PC-3 (cell line): Measurements from ENCODE around the gene YJEFN3. TPM values are rescaled to one million over a fixed set of nuclear protein-coding genes. Genes with fewer than 3 reads are reported as not detected.

Source experiments
- ATAC-seq: fragments of 200-7000 bp; cut with Tn5 transposase; 2 replicates; pipeline ENCODE4 v1.9.1; 2020; ENCODE audit warnings: mild to moderate bottlenecking, moderate library complexity
- BruUV-seq: library from RNA; stranded (reverse); fragments of 400-500 nt; replicated peaks from 2 replicates; lab custom pipeline; 2021; lab: Mats Ljungman, UMichigan
- CTCF ChIA-PET: fragments of 300-600 bp; sonication (Branson Sonifier 250); formaldehyde crosslinking; loops from one replicate; lab custom pipeline; 2022; ENCODE audit warnings: antibody characterized with exemption; lab: Charles Lee
- POLR2A ChIA-PET: fragments of 300-600 bp; sonication (Branson Sonifier 250); formaldehyde crosslinking; loops from one replicate; lab custom pipeline; 2022; ENCODE audit warnings: antibody characterized with exemption; ENCODE audit not compliant: unreplicated experiment; lab: Charles Lee
- DNase-seq: peaks from one replicate; pipeline ENCODE4 v3.0.0-alpha.2; 2015
- H2AFZ ChIP-seq: fragments of 300-600 bp; sonication (generic); 2 replicates; pipeline ENCODE4 v1.6.0; 2016; ENCODE audit warnings: antibody characterized with exemption, low read length
- H3F3A ChIP-seq: fragments of 300-600 bp; sonication (generic); one replicate; pipeline ENCODE4 v1.6.0; 2017; ENCODE audit warnings: antibody characterized with exemption, low read length, control low read depth, mild to moderate bottlenecking; ENCODE audit not compliant: unreplicated experiment
- H3K27ac ChIP-seq: fragments of 300-600 bp; sonication (generic); 2 replicates; pipeline ENCODE4 v1.5.1; 2016; ENCODE audit warnings: mild to moderate bottlenecking, low read length
- H3K27me3 ChIP-seq: fragments of 300-600 bp; sonication (generic); 2 replicates; pipeline ENCODE4 v1.6.1; 2016; ENCODE audit warnings: low read length, mixed read lengths
- H3K36me3 ChIP-seq: fragments of 300-600 bp; sonication (generic); 2 replicates; pipeline ENCODE4 v1.6.1; 2016; ENCODE audit warnings: low read depth, mixed run types, low read length, mixed read lengths
- H3K4me1 ChIP-seq: fragments of 300-600 bp; sonication (generic); 2 replicates; pipeline ENCODE4 v1.5.1; 2016; ENCODE audit warnings: low read length; ENCODE audit not compliant: insufficient read depth
- H3K4me2 ChIP-seq: fragments of 300-600 bp; sonication (generic); 2 replicates; pipeline ENCODE4 v1.6.0; 2016; ENCODE audit warnings: low read length
- H3K4me3 ChIP-seq: fragments of 300-600 bp; sonication (generic); 2 replicates; pipeline ENCODE4 v1.5.1; 2016; ENCODE audit warnings: mild to moderate bottlenecking, low read length, mixed read lengths
- H3K79me2 ChIP-seq: fragments of 300-600 bp; sonication (generic); 2 replicates; pipeline ENCODE4 v1.6.1; 2017; ENCODE audit warnings: low read length, mixed read lengths
- H3K9ac ChIP-seq: fragments of 300-600 bp; sonication (generic); 2 replicates; pipeline ENCODE4 v1.6.0; 2016; ENCODE audit warnings: mild to moderate bottlenecking, low read length
- H3K9me2 ChIP-seq: fragments of 300-600 bp; sonication (generic); replicated peaks from 2 replicates; pipeline ENCODE4 v1.6.1; 2016; ENCODE audit warnings: mixed run types, low read length, mixed read lengths
- H3K9me3 ChIP-seq: fragments of 300-600 bp; sonication (generic); 2 replicates; pipeline ENCODE4 v1.6.1; 2016; ENCODE audit warnings: low read length, mixed read lengths
- H4K20me1 ChIP-seq: fragments of 300-600 bp; sonication (generic); 2 replicates; pipeline ENCODE4 v1.6.1; 2016; ENCODE audit warnings: low read length, mixed read lengths
- EZH2 ChIP-seq: fragments of 300-600 bp; sonication (generic); IDR thresholded peaks from one replicate; pipeline ENCODE4 v1.6.1; 2017; ENCODE audit warnings: antibody characterized with exemption, mild to moderate bottlenecking, low read length; ENCODE audit not compliant: unreplicated experiment
- EZH2phosphoT487 ChIP-seq: fragments of 300-600 bp; sonication (generic); IDR thresholded peaks from 2 replicates; pipeline ENCODE4 v1.6.1; 2018; ENCODE audit warnings: mild to moderate bottlenecking, antibody characterized with exemption, low read length, borderline replicate concordance
- intact Hi-C: fragments of 100-400 bp; cut with micrococcal nuclease; formaldehyde crosslinking; loops from 2 replicates; pipeline ENCODE4 v1.9.0; 2023
- total RNA-seq: library from RNA; depleted of rRNA; stranded (reverse); fragments of >200 nt; gene quantifications from 2 replicates; pipeline ENCODE4 v1.2.3, GENCODE V29; 2014
- TF ChIP-seq, protein P1 (sequence below): fragments of 300-600 bp; sonication (generic); conservative IDR thresholded peaks from 2 replicates; pipeline ENCODE4 v1.5.1; 2017; ENCODE audit warnings: antibody characterized with exemption, low read depth, mild to moderate bottlenecking, low read length

Gene YJEFN3
- total RNA-seq, 1 experiment from 2014 or later, result 8.1 TPM

DNA sequence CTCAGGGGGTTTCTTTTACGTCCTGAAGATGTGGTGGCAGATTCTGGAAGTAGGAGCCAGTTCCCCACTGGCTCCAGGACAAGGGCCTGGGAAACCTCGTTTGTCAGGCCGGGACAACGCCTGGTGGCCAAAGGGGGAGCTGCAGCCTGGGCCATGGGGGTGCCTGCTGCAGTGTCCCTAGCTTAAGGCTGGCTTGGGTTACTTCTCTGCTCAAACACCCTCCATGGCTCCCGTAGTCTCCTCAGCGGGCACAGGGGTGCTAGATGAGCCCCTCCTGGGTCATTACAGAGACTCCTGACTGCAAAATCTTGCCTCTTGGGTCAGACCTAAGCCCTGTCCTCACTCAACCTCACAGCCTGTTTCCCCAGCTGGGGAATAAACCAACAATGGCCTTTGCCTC, 24.1 kb downstream of the YJEFN3 start:
- no peaks in the 10 kb centered on the region for H3F3A ChIP-seq
- no peaks in the 10 kb centered on the region for H3K4me1 ChIP-seq
- ChIA-PET POLR2A (interaction anchor here (1.3 kb wide), 1 partner anchor 11 kb away, joined by 3 read pairs; no protein-coding TSS in a partner anchor), CTCF (interaction anchor here (0.6 to 1.3 kb wide), 4 partner anchors 12 to 258 kb away, joined by 3 to 4 read pairs (median 4); no protein-coding TSS in a partner anchor)
- no peaks in the 10 kb centered on the region for H3K9me3 ChIP-seq
- DNase-seq (peak; percentile 45), ATAC-seq (peak; percentile 77)
- no peaks in the 10 kb centered on the region for H4K20me1 ChIP-seq
- TF ChIP-seq EZH2 (no peak), EZH2phosphoT487 (no peak)
- TF ChIP-seq, protein P1, sequence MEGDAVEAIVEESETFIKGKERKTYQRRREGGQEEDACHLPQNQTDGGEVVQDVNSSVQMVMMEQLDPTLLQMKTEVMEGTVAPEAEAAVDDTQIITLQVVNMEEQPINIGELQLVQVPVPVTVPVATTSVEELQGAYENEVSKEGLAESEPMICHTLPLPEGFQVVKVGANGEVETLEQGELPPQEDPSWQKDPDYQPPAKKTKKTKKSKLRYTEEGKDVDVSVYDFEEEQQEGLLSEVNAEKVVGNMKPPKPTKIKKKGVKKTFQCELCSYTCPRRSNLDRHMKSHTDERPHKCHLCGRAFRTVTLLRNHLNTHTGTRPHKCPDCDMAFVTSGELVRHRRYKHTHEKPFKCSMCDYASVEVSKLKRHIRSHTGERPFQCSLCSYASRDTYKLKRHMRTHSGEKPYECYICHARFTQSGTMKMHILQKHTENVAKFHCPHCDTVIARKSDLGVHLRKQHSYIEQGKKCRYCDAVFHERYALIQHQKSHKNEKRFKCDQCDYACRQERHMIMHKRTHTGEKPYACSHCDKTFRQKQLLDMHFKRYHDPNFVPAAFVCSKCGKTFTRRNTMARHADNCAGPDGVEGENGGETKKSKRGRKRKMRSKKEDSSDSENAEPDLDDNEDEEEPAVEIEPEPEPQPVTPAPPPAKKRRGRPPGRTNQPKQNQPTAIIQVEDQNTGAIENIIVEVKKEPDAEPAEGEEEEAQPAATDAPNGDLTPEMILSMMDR, result peak; percentile 59
- no peaks in the 10 kb centered on the region for H3K36me3 ChIP-seq
- H3K27ac ChIP-seq, result no peak overlapping the region
- H3K9ac ChIP-seq, result no peak overlapping the region
- no peaks in the 10 kb centered on the region for H3K27me3 ChIP-seq
- no peak overlapping the region for H2AFZ ChIP-seq
- H3K4me3 ChIP-seq, result no peak overlapping the region
- H3K4me2 ChIP-seq, result no peak overlapping the region
- intact Hi-C loops, result loop anchor here (5.0 kb wide), 1 partner anchor 90 kb away; the partner anchor contains the start of gene GMIP
- H3K79me2 ChIP-seq, result no peaks in the 10 kb centered on the region
- BruUV-seq, result no TSS peak
- no peaks in the 10 kb centered on the region for H3K9me2 ChIP-seq

DNA sequence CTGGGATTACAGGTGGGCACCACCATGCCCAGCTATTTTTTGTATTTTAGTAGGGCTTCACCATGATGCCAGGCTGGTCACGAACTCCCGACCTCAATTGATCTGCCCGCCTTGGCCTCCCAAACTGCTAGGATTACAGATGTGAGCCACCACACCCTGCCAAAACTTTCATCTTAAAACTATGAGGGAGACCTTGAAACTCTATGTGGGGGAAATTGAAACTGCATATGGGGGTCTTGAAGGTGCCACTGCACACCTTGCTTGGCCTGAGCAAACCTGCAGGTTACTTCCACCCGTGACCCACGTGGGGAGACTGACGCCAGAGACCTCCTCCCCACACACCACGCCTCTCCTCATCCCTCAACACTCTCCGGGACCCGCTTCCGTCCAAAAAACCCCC, 25.0 kb downstream of the YJEFN3 start:
- Histone ChIP-seq H3K27me3 (no peaks in the 10 kb centered on the region), H3K4me3 (no peak overlapping the region), H3K9me2 (no peaks in the 10 kb centered on the region), H3K27ac (no peak overlapping the region), H3K9ac (no peak overlapping the region), H2AFZ (no peak overlapping the region), H3K9me3 (no peaks in the 10 kb centered on the region), H3F3A (no peaks in the 10 kb centered on the region), H3K4me1 (no peaks in the 10 kb centered on the region), H3K36me3 (no peaks in the 10 kb centered on the region), H3K79me2 (no peaks in the 10 kb centered on the region), H3K4me2 (no peak overlapping the region), H4K20me1 (no peaks in the 10 kb centered on the region)
- ATAC-seq (no peak), DNase-seq (no peak)
- ChIA-PET POLR2A (interaction anchor here (1.3 kb wide), 1 partner anchor 12 kb away, joined by 3 read pairs; no protein-coding TSS in a partner anchor), CTCF (interaction anchor here (1.3 kb wide), 1 partner anchor 12 kb away, joined by 4 read pairs; no protein-coding TSS in a partner anchor)
- no TSS peak for BruUV-seq
- TF ChIP-seq, protein P1, result no peak
- TF ChIP-seq EZH2 (no peak), EZH2phosphoT487 (no peak)
- intact Hi-C loops, result loop anchor here (5.0 kb wide), 1 partner anchor 89 kb away; the partner anchor contains the start of gene GMIP
